SK-N-SH treated with all-trans-retinoic acid at 6 μM for 48 hours (cell line): Measurements from ENCODE around the gene YJEFN3.

ENCODE experiments used
- ARNTL ChIP-seq: fragments of 450-650 bp; formaldehyde crosslinking; IDR thresholded peaks from 2 replicates; pipeline ENCODE4 v1.5.0; 2020; ENCODE audit warnings: low read depth, mild to moderate bottlenecking, moderate library complexity, borderline replicate concordance
- RARB ChIP-seq: fragments of 250-450 bp; sonication (Bioruptor Pico); IDR thresholded peaks from 2 replicates; pipeline ENCODE4 v1.8.0; 2021; ENCODE audit warnings: mild to moderate bottlenecking, moderate library complexity
- TCF4 ChIP-seq: fragments of 250-450 bp; sonication (Bioruptor Pico); IDR thresholded peaks from 2 replicates; pipeline ENCODE4 v1.8.0; 2021; ENCODE audit warnings: mild to moderate bottlenecking, moderate library complexity, borderline replicate concordance
- TOX ChIP-seq: fragments of 250-450 bp; sonication (Bioruptor Pico); IDR thresholded peaks from 2 replicates; pipeline ENCODE4 v1.8.0; 2021; ENCODE audit warnings: mild to moderate bottlenecking, moderate library complexity, borderline replicate concordance
- ZFP3 ChIP-seq: fragments of 250-450 bp; sonication (Bioruptor Pico); IDR thresholded peaks from 2 replicates; pipeline ENCODE4 v1.5.0; 2020; ENCODE audit warnings: mild to moderate bottlenecking, moderate library complexity
- ZFP30 ChIP-seq: fragments of 450-650 bp; formaldehyde crosslinking; IDR thresholded peaks from 2 replicates; pipeline ENCODE4 v1.5.0; 2022; ENCODE audit warnings: mild to moderate bottlenecking, moderate library complexity
- TF ChIP-seq, protein P1 (sequence below): fragments of 250-450 bp; sonication (Bioruptor Pico); IDR thresholded peaks from 2 replicates; pipeline ENCODE4 v1.8.0; 2020; ENCODE audit warnings: mild to moderate bottlenecking, moderate library complexity, borderline replicate concordance

GRCh38 chr19:19527674-19528625, 761 bp upstream of the YJEFN3 start:
- TF ChIP-seq ZFP3 (no peak), ZFP30 (no peak), ARNTL (no peak), TOX (CRISPR knock-in tag) (no peak), RARB (CRISPR knock-in tag) (no peak), TCF4 (no peak)
- TF ChIP-seq, protein P1, sequence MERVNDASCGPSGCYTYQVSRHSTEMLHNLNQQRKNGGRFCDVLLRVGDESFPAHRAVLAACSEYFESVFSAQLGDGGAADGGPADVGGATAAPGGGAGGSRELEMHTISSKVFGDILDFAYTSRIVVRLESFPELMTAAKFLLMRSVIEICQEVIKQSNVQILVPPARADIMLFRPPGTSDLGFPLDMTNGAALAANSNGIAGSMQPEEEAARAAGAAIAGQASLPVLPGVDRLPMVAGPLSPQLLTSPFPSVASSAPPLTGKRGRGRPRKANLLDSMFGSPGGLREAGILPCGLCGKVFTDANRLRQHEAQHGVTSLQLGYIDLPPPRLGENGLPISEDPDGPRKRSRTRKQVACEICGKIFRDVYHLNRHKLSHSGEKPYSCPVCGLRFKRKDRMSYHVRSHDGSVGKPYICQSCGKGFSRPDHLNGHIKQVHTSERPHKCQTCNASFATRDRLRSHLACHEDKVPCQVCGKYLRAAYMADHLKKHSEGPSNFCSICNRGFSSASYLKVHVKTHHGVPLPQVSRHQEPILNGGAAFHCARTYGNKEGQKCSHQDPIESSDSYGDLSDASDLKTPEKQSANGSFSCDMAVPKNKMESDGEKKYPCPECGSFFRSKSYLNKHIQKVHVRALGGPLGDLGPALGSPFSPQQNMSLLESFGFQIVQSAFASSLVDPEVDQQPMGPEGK (CRISPR knock-in tag), result no peak
